ENCODE measurements around the gene BTBD19.

- no peak for TF ChIP-seq CTCF (IDR thresholded peaks at IDR 0.05)
- no peak for TF ChIP-seq EZH2 (IDR thresholded peaks at IDR 0.05; ENCODE audit: borderline replicate concordance, insufficient read depth, low read depth, low read length, poor library complexity, severe bottlenecking)
Observed at GRCh38 chr1:44778705-44779576, 29.4 kb upstream of the BTBD19 start.
